Measurements from ENCODE around the gene TET3. TPM values are rescaled to one million over a fixed set of nuclear protein-coding genes. Genes with fewer than 3 reads are reported as not detected.

TET3 gene
- total and polyA plus RNA-seq, 9 of the 15 experiments (the other 6 are each of a cell fraction or from before 2014, with no cell fraction given), result 0.35 to 16.3 (median 5.5) TPM

- no peak for ATAC-seq
- peak; percentile 73 for TF ChIP-seq RFX1 (IDR thresholded peaks at IDR 0.05)
- no peak for TF ChIP-seq ZNF717 (CRISPR knock-in tag; IDR thresholded peaks at IDR 0.05)
- Histone ChIP-seq H3K9ac (ENCODE audit: insufficient read depth in 1 of 2, low read depth in 2 of 2, low read length in 2 of 2) (no peak overlapping the region), H3K36me3 (ENCODE audit: control insufficient read depth, insufficient read depth, low read length) (no peaks in the 10 kb centered on the region; the same call in 2 of the 3 replicates), H2AFZ (ENCODE audit: low read depth, low read length) (no peak overlapping the region), H3K27me3 (ENCODE audit: control insufficient read depth in 2 of 2, insufficient read depth in 2 of 2, low read length in 2 of 2) (no peaks in the 10 kb centered on the region), H4K20me1 (replicated peaks; ENCODE audit: control insufficient read depth, insufficient read depth, low read length) (peaks cover 10% of the 10 kb centered on the region; the same call in 1 of the 2 replicates), H3K79me2 (ENCODE audit: control insufficient read depth, insufficient read depth, low read length) (peaks cover 92% of the 10 kb centered on the region), H3K9me3 (replicated peaks; ENCODE audit: control insufficient read depth, insufficient read depth, low read depth, low read length) (no peaks in the 10 kb centered on the region), H3K4me1 (replicated peaks in 1 of 2; ENCODE audit: control insufficient read depth in 2 of 2, insufficient read depth in 2 of 2, low read length in 2 of 2) (peaks cover 30 to 32% of the 10 kb centered on the region in 2 experiments; a peak in 4 of 5 replicates), H3K4me3 (no peak overlapping the region), H3K27ac (ENCODE audit: extremely low read depth, low read depth, low read length) (no peak overlapping the region), H3K4me2 (ENCODE audit: insufficient read depth, low read length) (no peak overlapping the region), H3K9me1 (ENCODE audit: control insufficient read depth, insufficient read depth, low read length) (no peaks in the 10 kb centered on the region)
- no peak for DNase-seq (ENCODE audit: extremely low read depth in 1 of 4, low spot score in 3 of 4)
- no peak for FAIRE-seq
- in situ Hi-C loops (cut with MboI), result no loop called here
- ChIA-PET CTCF (ENCODE audit: low intra/inter-chr PET ratio) (interaction anchor here (0.6 to 1.1 kb wide), 3 partner anchors 11 to 207 kb away, joined by 3 to 4 read pairs (median 4); no protein-coding TSS in a partner anchor), POLR2A (interaction anchor here (4.3 kb wide), 1 partner anchor 11 kb away, joined by 23 read pairs; no protein-coding TSS in a partner anchor)
- intact Hi-C loops (cut with micrococcal nuclease), result loop anchor here (2.0 to 10.0 kb wide), 2 partner anchors 82 to 324 kb away; no protein-coding TSS in a partner anchor
- BruUV-seq (replicated peaks), result no TSS peak
- WGBS (ENCODE audit: insufficient coverage, low coverage, missing lambda C conversion rate), result 78% methylated on average over 8 of the region's 8 CpGs
Measured at GRCh38 chr2:73998451-73998850, 13.7 kb downstream of the TET3 start.

GRCh38 chr2:73998933-73999332, 14.2 kb downstream of the TET3 start:
- in situ Hi-C loops (cut with MboI) (no loop called here), intact Hi-C loops (cut with micrococcal nuclease) (loop anchor here (2.0 to 10.0 kb wide), 2 partner anchors 82 to 324 kb away; no protein-coding TSS in a partner anchor)
- Histone ChIP-seq H3K27ac (ENCODE audit: extremely low read depth, low read depth, low read length) (no peak overlapping the region), H3K27me3 (ENCODE audit: control insufficient read depth in 2 of 2, insufficient read depth in 2 of 2, low read length in 2 of 2) (no peaks in the 10 kb centered on the region), H3K4me3 (no peak overlapping the region), H3K9me1 (ENCODE audit: control insufficient read depth, insufficient read depth, low read length) (no peaks in the 10 kb centered on the region), H3K9me3 (replicated peaks; ENCODE audit: control insufficient read depth, insufficient read depth, low read depth, low read length) (no peaks in the 10 kb centered on the region), H3K36me3 (ENCODE audit: control insufficient read depth, insufficient read depth, low read length) (no peaks in the 10 kb centered on the region; the same call in 2 of the 3 replicates), H2AFZ (ENCODE audit: low read depth, low read length) (no peak overlapping the region), H3K79me2 (ENCODE audit: control insufficient read depth, insufficient read depth, low read length) (peaks cover 92% of the 10 kb centered on the region), H3K9ac (ENCODE audit: insufficient read depth in 1 of 2, low read depth in 2 of 2, low read length in 2 of 2) (no peak overlapping the region), H4K20me1 (replicated peaks; ENCODE audit: control insufficient read depth, insufficient read depth, low read length) (peaks cover 10% of the 10 kb centered on the region; the same call in 1 of the 2 replicates), H3K4me1 (replicated peaks in 1 of 2; ENCODE audit: control insufficient read depth in 2 of 2, insufficient read depth in 2 of 2, low read length in 2 of 2) (peaks cover 29 to 37% of the 10 kb centered on the region in 2 experiments), H3K4me2 (ENCODE audit: insufficient read depth, low read length) (no peak overlapping the region)
- FAIRE-seq (no peak), DNase-seq (ENCODE audit: extremely low read depth in 1 of 4, low spot score in 3 of 4) (no peak), ATAC-seq (no peak)
- no TSS peak for BruUV-seq (replicated peaks)
- CTCF ChIA-PET (ENCODE audit: low intra/inter-chr PET ratio), result interaction anchor here (0.9 kb wide), 1 partner anchor 12 kb away, joined by 4 read pairs; no protein-coding TSS in a partner anchor
- 53% methylated on average over 4 of the region's 4 CpGs for WGBS (ENCODE audit: insufficient coverage, low coverage, missing lambda C conversion rate)
- POLR2A ChIA-PET, result interaction anchor here (4.3 kb wide), 1 partner anchor 11 kb away, joined by 23 read pairs; no protein-coding TSS in a partner anchor
- no peak for TF ChIP-seq ZC3H4 (CRISPR knock-in tag; IDR thresholded peaks at IDR 0.05; ENCODE audit: borderline replicate concordance)
- no peak for TF ChIP-seq ZNF263 (CRISPR knock-in tag; IDR thresholded peaks at IDR 0.05; ENCODE audit: borderline replicate concordance)
- no peak for TF ChIP-seq MAX (CRISPR knock-in tag; IDR thresholded peaks at IDR 0.05)
- no peak for TF ChIP-seq ZNF79 (CRISPR knock-in tag; IDR thresholded peaks at IDR 0.05; ENCODE audit: low read depth)
- TF ChIP-seq HOXB6 (CRISPR knock-in tag; IDR thresholded peaks at IDR 0.05; ENCODE audit: borderline replicate concordance), result no peak
- TF ChIP-seq SRSF7 (optimal IDR thresholded peaks at IDR 0.05; ENCODE audit: low read depth, low read length), result no peak
- no peak for TF ChIP-seq HSF4 (CRISPR knock-in tag; IDR thresholded peaks at IDR 0.05; ENCODE audit: borderline replicate concordance)
- peak; percentile 85 for TF ChIP-seq ZFP36 (IDR thresholded peaks at IDR 0.05; ENCODE audit: low read depth, low read length, partially characterized antibody)
- TF ChIP-seq GABPB2 (CRISPR knock-in tag; conservative IDR thresholded peaks at IDR 0.05), result no peak
- no peak for TF ChIP-seq TAF9B (IDR thresholded peaks at IDR 0.05; ENCODE audit: partially characterized antibody)
- TF ChIP-seq ETV1 (tag; conservative IDR thresholded peaks at IDR 0.05; ENCODE audit: low read depth), result no peak
- TF ChIP-seq KDM5B (IDR thresholded peaks at IDR 0.05; ENCODE audit: insufficient replicate concordance, low read depth, low read length), result no peak

Data from K562 (cell line).